NCI-H1105 treated with DMSO at 0.1 percent for 48 hours (cell line): ENCODE measurements around the gene UNC5B.
A peak's percentile ranks its signal among the peaks of the same experiment; 100 is the strongest.

Experiments
- DNase-seq: peaks from one replicate; lab custom pipeline; 2025; lab: John Stamatoyannopoulos, UW

Gene UNC5B

GRCh38 chr10:71300555-71301370, 88.4 kb downstream of the UNC5B start:
- DNase-seq = peak; percentile 78

GRCh38 chr10:71301371-71301916, 89.1 kb downstream of the UNC5B start:
- DNase-seq = no peak

GRCh38 chr10:71302451-71302850, 90.1 kb downstream of the UNC5B start:
- no peak for DNase-seq

GRCh38 chr10:71302874-71303568, 90.7 kb downstream of the UNC5B start:
- DNase-seq = peak; percentile 46

DNA sequence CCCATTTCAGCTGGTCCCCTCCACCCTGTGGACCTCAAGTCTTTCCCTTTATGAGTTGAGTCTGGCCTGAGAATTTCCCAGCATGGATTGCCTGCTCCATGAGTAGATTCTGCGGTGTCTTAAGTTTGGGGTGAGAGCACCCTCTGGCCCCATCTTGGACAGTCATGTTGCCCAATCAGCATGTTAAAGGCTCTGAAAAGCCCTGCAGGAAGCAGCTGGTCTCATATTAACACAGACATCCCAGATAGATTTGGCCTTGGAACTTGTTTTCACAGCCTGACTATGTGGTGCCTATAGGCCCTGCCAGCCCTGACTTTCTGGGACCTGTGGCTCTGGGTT, 91.2 kb downstream of the UNC5B start:
- no peak for DNase-seq

DNA sequence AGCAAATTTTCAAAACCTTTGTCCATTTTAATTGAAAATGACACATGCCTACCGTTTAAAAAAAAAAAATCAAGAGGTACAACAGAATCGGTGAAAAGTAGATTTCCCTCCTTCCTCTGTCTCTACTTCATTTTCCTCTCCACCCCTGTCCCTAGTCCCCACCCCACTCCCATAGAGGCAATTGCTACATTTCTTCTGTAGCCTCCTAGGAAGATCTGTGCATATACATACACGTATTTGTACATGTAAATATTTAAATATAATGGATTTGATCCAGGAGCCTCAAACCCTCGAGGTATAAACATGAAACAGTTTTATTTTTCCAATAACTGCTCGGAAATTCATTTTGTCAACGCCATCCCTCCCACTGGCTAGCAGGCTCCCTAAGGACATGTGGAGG, 92.5 kb downstream of the UNC5B start:
- DNase-seq = no peak

GRCh38 chr10:71306979-71307378, 94.6 kb downstream of the UNC5B start:
- no peak for DNase-seq

DNA sequence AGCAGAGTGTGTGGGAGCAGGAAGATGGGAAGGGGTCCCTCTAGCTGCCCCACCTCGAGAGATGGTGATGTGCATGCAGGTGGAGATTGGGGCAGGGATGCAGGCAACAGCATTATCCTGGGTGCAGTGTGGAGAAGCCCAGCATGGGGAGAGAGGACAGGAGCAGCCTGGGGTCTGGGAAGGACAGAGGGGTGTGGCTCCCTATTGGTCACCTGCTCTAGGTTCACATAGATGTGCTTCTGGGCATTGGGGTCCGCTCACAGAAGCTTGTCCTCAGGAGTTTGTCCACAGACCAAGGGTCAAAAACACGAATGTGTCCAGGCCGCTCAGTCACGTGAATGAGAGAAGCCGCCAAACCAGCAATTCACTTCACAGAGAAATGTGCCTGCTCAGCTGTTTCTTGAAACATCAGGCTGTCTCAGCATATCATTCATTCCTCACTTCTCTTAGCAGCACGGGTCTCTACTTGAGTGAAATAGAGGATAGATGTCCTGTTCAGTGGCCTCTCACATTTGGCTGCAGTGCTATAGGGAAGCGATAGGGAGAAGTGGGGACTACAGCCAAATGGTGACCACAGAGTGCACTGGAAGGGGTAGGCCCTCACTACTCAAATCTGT, 95.2 kb downstream of the UNC5B start:
- no peak for DNase-seq

DNA sequence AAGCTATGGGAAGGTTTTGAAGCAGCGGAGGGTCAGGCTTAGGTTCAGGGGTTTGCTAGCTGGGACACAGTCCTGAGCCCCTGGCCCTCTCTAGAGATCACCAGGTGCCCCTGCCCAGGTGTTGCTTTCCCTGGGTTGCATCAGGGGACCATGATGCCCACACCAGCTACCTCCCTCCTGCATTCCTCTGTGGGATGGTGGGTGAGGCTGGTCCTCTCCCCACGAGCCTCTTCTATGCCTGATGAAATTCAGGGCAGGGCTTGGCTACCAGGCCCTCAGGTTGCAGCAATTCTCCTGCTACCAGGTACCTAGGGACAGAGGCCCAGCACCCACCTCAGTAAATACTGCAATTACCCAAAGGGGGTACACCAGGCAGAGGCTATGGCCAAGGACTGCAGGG, 95.9 kb downstream of the UNC5B start:
- DNase-seq = no peak

DNA sequence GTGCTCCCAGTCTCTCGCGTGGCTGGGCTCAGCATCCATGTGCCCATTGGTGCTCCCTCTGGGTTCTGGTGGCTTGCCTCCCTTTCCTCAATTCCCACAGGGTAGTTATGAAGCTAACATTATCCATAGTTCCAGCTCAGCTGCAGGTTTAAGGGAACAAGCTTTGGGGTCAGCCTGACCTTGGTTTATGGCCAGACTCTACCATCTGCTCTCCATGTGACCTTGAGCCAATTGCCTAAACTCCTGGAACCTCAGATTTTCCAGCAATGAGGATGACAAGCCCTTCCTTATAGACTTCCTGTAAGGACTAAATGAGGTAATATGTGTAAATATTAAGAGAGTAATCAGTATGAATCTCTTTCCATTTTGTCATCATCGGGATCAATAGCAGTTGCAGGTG, 96.6 kb downstream of the UNC5B start:
- DNase-seq = no peak

DNA sequence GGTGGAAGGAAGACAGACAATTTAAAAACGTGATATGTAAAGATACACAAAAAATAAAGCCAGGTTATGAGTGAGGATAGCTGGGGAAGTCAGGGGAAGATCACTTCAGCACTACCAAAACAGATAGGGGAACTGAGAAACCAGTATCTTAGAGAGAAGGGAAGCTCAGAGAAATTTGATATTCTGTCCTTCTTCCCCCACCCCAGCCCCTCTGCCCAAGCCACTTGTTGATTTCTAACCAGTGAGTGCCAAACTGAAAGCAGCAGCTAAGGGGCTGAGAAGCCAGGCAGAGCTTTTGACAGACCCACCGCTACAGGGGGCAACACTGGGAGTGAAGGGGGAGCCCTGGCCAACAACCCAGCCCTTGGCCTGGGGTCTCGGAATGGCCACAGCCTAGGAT, 97.5 kb downstream of the UNC5B start:
- no peak for DNase-seq

- DNase-seq = no peak
These were observed 99.8 kb downstream of the UNC5B start for GRCh38 chr10:71312220-71312619.

GRCh38 chr10:71312811-71313789, 100.7 kb downstream of the UNC5B start:
- no peak for DNase-seq

DNA sequence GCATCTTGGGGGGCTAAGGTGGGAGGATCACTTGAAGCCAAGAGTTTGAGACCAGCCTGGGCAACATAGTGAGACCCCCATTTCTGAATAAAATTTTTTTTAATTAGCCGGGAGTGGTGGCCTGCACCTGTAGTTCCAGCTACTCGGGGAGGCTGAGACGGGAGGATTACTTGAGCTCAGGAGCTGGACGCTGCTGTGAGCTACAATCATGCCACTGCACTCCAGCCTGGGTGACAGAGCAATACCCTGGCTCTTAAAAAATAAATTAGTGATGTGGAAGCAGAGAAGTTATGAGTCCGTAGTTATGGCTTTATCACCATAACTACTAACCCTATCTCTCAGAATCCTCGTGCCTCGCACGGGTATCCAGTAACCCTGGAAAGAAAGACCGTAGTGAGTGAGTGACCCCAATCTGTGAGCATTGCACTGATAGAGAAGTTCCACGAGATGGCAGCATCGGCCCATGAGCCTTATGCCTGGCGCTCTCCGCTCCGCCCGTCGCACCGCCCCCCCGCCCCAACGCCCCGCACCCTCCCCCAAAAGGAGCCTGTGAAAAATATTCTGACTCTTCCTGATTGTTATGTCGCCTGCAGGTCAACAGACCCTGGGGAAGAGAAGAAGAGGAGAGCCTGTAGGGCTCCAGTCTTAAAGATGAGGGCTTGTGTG, 101.8 kb downstream of the UNC5B start:
- peak; percentile 11 for DNase-seq

GRCh38 chr10:71314694-71315225, 102.4 kb downstream of the UNC5B start:
- no peak for DNase-seq

GRCh38 chr10:71316056-71316785, 103.9 kb downstream of the UNC5B start:
- DNase-seq = no peak

DNA sequence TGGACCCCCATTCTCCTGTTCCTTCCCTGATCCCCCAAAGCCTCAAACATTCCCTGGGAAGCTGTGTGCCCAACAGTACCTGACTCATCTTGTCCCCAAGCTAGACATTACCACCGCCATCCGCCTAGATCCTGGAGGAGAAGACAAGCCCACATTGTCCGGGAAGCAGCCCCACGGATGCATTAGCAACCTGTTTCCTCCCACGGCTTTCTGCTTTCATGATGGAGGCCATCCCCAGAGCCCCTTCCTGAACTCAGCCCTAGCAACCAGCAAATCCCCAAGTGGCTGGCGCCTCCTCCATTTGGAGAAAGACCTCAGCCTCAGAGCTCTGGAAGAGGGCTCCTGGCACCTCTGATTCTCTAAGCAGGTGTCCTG, 104.4 kb downstream of the UNC5B start:
- no peak for DNase-seq

DNA sequence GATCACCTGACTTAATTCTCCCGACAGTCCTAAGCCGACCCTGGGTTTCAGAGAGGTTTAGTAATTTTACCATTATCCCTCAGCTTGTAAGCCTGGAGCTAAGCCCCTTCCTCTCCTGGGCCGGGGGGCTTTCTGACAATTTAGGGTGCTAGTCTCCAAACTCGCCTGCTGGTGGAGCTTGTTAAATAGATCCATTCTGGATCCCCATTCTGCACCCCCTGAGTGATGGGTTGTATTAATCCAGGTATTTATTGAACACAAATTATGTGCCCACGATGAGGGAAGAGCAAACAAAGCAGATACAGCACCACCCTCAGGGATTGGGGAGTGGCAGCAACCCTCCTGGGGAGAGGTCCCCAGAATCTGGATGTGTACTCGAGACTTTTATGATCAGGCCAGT, 105.4 kb downstream of the UNC5B start:
- DNase-seq = no peak

GRCh38 chr10:71319042-71319799, 106.9 kb downstream of the UNC5B start, which contains the start of gene SLC29A3:
Gene SLC29A3, plus strand, starts transcription at chr10:71319259. Its CDS starts 51 bp downstream, at chr10:71319310.
- DNase-seq = peak; percentile 70
